OCI-M2 (cell line): ENCODE results near the gene FALEC.

Experiments used
- DNase-seq: peaks from one replicate; lab custom pipeline; 2025; ENCODE audit not compliant: unreplicated experiment; lab: John Stamatoyannopoulos, UW

The FALEC gene

GRCh38 chr1:150515328-150516049 lies at the start of gene FALEC:
Gene FALEC, plus strand, starts transcription at chr1:150515752.
- DNase-seq: peak; percentile 69

DNA sequence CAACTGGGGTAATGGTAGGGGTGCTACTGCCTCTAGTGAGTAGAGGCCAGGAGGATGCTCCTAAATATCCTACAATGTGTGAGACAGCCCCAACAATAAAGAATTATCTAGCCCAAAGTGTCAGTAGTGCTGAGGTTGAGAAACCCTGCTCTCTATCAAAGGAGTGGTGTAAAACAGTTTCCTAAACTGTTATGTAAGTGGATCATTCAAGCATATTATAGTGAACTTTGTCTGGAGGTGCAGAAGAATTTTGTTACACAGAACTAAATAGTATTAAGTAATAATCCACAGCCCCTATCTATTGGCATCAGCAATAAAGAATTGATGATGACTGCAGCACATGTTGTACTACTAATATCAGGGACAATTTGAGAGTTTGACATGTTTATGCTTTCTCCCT lies 48.6 kb upstream of the FALEC start:
- no peak for DNase-seq

DNA sequence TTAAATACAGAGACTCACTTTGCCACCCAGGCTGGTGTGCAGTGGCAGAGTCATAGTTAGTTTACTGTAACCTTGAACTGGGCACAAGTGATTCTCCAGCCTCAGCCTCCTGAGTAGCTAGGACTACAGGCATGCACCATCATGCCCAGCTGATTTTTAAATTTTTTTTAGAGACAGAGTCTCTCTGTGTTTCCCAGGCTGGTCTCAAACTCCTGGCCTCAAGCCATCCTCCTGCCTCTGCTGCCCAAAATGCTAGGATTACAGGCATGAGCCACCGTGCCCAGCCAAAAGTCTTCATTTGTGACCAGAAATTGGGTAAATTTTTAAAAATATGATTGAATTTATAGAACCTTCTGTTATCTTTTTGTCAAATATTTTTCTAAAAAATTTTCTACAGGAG lies 46.3 kb upstream of the FALEC start:
- DNase-seq: no peak

DNA sequence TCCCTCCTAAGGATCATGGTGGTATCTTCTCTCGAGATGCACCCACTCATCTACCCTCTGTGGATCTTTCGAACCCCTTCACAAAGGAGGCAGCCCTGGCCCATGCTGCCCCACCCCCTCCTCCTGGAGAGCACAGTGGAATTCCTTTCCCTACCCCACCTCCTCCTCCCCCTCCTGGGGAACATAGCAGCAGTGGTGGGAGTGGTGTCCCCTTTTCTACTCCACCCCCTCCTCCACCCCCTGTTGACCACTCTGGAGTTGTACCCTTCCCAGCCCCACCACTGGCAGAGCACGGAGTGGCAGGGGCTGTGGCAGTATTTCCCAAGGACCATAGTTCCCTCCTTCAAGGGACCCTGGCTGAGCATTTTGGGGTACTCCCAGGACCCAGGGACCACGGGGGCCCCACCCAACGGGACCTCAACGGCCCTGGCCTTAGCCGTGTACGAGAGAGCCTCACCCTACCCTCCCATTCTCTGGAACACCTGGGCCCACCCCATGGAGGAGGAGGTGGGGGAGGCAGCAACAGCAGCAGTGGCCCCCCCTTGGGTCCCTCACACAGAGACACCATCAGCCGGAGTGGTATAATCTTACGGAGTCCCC lies 42.9 kb upstream of the FALEC start:
- DNase-seq: no peak

GRCh38 chr1:150473659-150474058 lies 41.9 kb upstream of the FALEC start:
- no peak for DNase-seq

DNA sequence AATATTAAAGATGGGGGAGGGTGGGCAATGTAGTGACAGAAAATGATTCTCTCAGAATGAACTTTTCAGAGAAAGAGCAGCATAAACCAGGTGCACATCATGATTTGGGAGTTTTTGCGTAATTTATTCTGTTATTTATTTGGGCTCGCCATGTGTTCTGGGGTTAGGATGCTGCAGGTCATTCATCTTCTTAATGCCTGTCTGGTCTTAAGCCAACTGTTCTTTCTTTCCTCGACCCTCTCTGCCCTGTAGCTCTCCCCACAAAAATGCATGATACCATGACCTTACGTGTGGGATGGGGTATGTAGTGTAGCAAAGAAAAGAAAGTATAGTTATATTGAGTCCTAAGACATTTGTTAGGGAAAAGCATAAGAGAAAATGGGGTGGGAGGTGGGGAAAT lies 40.7 kb upstream of the FALEC start:
- DNase-seq: no peak

DNA sequence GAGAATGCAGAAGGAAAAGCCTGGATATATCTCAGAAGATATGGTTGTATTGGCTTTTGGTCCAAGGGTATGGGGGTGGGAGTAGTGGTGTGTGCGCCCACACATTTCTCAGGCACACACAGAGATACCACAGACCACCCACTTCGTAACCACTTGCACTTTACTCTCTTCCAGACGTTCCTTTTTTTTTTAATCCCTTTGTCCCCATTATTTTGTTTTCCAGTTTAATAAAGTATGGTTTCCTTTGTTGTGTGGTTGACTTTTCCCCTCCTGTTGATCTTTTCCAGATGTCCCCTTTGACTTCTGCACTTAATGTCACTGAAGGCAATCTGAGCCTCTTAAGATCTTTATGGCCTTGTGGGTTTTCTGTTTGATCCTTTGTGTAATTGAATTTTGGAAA lies 38.8 kb upstream of the FALEC start:
- no peak for DNase-seq

GRCh38 chr1:150477320-150477719 lies 38.2 kb upstream of the FALEC start:
- no peak for DNase-seq

DNA sequence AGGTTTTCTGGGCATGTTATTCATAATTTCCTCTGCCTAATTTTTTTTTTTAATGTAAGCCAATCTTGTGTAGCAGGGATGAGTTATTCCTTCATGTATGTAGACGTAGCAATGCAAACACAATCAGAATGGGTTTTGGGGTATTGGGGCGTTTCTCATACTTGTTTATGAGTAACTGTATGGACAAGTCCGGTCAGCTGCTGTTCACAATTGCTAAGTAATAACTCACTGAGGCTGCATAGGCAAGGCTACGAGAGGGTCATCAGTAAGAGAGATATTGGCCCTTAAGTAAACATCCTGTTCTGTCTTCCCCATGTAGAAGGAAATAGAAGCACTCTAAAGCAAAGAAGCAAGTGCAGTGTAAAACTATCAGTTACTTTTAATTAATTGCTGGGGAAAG lies 37.8 kb upstream of the FALEC start:
- DNase-seq: no peak

- no peak for DNase-seq
Observed at GRCh38 chr1:150479370-150479769, 36.2 kb upstream of the FALEC start.

DNA sequence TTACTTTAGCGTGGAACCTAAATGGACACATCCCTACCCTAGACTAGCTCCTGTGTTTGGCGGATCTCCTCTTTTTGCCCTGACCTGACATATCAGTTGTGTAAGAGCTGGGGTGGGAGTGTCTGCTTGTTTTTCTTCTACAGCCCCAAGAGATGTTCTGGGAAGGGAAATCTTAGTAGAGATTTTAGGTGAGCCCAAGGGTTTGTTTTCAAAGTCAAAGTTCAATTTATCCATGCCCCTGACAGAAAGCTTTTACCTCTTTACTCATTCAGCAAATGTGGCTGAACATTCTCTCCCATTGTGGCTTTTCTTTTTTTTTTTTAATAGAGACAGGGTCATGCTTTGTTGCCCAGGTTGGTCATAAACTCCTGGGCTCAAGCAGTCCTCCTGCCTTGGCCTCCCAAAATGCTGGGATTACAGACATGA lies 35.6 kb upstream of the FALEC start:
- DNase-seq: no peak

DNA sequence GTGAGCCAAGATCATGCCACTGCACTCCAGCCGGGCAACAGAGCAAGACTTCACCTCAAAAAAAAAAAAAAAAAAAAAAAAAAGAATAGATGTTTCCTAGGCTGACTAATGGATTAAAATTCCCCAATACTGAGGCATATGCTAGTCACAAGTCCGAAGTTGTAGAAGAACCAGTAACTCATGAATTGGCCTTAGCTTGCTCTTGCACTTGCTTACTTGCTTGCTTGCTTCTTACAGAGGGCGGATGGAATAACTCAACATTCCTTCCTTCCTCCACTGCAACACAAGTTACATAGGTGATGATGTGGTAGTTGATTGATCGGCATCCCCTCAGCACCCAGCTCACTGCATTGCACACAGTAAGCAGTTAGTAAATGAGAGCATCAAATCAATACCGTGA lies 31.1 kb upstream of the FALEC start:
- DNase-seq: no peak

DNA sequence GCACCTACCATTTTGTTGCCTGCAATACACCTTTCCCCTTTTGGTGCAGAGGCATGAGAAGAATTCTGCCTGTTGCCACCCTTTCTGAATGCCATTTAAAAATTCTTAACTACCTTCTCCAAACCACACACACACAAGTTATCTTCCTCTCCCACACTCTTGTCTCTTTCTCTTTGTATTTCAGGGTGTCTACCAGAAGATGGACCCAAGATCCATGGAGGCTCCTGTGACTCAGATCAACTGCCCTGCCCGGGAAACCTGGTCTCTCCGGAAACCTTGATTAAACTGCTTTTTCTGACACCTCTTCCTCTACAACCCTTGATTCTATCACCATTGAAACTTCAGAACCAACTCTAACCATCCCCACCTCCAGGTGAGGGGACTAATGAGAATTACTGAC lies 30.7 kb upstream of the FALEC start:
- DNase-seq: no peak

- peak; percentile 94 for DNase-seq
Observed at GRCh38 chr1:150486966-150487762, 28.4 kb upstream of the FALEC start, which contains the start of gene TARS2. Gene TARS2, plus strand, starts transcription at chr1:150487419. Its CDS starts 32 bp downstream, at chr1:150487451.

DNA sequence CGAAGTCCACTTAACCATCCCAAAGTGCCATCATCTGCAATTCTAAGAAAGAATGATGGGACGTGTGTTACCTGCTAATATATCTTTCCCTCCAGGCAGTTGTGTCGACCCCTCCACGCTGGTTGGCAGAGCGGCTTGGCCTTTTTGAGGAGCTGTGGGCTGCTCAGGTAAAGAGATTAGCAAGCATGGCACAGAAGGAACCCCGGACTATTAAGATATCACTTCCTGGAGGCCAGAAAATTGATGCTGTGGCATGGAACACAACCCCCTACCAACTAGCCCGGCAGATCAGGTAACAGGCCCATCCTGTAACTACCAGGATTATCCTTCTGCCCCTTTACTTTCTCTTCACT lies 27.8 kb upstream of the FALEC start:
- DNase-seq: no peak

GRCh38 chr1:150493175-150493574 lies 22.4 kb upstream of the FALEC start:
- DNase-seq: no peak

- no peak for DNase-seq
Observed at GRCh38 chr1:150498342-150498741, 17.2 kb upstream of the FALEC start.

- no peak for DNase-seq
Observed at GRCh38 chr1:150505431-150505830, 10.1 kb upstream of the FALEC start.

DNA sequence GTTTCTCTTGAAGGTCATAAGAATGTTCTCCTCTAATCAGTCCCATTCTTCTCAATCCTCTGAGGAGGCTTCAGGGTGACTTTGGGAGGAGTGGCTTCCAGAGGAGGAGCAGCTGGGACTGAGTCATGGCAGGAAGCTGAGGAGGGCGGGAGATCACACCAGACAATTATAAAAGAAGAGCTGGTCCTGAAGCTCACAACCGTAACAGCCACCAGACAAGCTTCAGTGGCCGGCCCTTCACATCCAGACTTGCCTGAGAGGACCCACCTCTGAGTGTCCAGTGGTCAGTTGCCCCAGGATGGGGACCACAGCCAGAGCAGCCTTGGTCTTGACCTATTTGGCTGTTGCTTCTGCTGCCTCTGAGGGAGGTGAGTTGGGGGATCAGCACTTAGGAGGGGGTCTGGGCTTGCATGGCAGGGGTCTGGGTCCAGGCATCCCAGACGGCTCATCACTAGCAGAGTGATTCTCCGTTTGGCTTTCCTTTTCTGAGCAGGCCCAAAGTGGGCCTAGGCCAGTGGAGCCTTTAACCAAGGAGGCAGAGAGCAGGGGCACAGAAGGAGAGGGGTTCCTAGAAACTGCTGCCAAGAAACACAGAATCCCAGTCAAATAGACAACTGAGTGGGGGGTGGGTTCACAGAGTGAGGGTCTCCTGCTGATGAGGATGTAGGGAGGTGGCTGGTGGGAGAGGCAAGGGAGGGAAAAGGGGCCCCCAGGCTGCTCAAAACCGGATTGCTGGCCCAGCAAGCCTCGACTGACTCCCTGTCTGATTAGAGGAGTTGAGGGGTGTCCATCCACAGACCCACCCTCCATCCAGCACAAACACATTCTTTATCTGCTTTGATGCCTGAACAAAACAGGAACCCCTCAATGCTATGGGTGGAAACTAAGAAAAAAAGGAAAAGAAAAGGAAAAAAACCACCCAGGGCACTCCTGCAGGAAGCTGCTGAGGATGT lies 7.4 kb upstream of the FALEC start, which contains the start of gene ECM1:
TSS of gene ECM1 (plus strand) at position 198 of the 953 bp plus-strand sequence. CDS start at position 299, 101 bp downstream.
- no peak for DNase-seq

GRCh38 chr1:150508982-150509381 lies 6.6 kb upstream of the FALEC start:
- DNase-seq: no peak

DNA sequence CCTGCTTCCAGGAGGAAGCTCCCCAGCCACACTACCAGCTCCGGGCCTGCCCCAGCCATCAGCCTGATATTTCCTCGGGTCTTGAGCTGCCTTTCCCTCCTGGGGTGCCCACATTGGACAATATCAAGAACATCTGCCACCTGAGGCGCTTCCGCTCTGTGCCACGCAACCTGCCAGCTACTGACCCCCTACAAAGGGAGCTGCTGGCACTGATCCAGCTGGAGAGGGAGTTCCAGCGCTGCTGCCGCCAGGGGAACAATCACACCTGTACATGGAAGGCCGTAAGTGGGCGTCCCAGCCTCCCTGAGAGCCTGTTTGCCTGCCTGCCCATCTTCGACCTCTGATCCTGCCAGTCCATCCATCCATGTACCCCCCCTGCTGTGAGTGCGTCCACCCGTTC lies 4.0 kb upstream of the FALEC start:
- no peak for DNase-seq
